GM10847 (cell line): ENCODE measurements around the gene TENM3.

ENCODE experiments used
- POLR2A ChIP-seq: IDR thresholded peaks from 2 replicates; pipeline ENCODE4 v1.6.1; 2011; ENCODE audit not compliant: insufficient read length; ENCODE audit errors: extremely low read depth

TENM3 gene

DNA sequence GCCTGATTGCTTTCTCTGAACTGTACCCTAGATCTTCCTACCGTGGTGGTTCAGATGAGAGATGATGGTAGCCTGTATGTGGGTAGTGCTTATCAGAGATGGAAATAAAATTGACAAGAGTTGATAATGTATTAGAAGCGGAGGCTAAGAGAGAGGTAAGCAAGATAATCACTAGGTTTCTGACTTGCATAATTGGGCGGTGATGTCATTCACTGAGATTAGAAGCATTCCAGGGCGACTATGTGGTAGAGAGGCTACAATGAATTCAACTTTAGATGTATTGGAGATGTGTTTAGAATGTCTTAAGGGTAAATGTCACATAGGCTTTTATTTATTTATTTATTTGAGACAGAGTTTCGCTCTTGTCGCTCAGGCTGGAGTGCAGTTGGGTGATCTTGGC is 415 bp upstream of the TENM3 start:
- no peak for TF ChIP-seq POLR2A

DNA sequence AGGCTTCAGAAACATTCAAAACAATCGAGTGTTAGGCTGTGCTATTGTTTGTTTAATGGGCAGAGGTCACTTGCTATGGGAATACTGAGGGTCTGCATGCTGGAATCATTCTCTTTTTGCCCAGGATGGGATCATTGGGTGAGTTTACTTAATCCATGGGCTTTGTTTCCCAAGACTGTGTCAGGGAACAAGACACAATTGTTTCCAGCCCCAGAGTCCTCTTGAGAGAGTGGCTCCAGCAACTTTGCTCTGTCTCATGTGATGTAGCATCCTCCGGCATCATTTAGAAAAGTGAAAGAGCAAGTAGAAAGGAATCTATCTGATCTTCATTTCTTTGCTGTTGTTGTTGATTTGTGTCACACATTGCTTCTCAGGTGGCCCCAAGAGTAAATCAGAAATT is 1.8 kb downstream of the TENM3 start:
- no peak for TF ChIP-seq POLR2A

DNA sequence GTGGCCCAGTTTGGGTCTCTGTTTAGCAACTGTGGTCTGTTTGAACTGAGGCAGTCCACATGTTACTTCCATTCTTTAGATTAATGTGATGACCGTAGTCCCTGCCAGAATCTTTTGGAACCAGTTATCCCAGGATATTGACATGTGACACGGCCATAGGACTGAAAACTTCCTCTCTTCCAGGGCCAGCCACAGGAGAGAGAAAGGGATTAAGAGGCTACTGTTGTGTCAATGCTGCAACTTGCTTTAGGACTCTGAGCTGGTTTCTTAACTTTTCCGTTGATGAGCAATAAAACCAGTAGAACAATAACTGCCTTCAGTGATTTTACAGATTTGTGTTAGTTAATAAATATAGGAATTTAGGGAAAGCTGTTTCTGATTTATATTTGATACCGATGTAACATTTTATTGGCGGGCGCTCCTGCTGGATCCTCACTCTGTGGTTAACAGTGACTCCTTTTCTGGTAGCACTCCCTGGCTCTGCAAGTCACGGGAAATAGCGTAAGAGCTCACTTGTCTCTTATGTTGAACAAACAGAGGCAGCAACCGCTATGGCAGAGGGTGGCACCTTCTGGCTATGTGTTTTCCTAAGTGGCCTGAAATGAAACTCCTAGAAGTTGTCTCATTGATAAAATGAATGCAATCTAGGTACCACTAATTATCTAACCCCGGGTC is 2.5 kb downstream of the TENM3 start:
- TF ChIP-seq POLR2A, result no peak

DNA sequence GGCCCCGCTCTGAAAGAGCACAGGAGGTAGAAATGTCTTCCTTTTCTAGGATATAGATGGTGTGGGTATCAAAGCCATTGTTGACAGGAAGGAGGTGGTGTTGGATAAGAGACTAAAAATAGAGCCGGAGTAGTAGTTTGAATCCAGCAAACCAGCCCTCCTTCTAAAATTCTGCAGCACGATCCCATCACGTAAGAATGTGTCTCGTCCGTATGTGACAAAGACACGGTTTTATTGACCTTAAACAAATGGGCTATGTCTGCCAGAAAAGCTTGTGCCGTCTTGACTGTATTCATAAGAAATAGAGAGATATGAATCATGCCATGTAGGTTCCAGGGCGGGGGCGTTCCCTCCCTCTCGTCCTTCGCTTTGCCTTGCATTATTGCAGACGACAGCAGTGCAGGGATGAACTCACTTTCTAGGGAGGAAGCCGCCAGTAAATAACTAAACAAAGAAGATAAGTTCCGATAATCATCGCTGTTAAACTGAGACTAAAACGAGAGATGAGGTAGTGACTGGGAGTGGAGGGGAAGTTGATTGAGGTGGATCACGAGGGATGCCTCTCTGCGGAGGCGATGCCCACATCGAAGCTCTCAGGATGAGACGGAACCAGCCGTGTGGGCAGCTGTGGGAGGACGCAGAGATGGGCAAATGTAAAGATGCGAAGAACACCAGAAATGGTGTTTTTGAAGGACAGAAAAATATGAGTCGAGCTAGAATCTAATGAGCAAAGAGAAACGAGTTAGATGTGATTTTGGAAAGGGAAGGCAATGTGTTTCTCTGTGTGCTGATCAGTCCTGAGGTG is 3.4 kb downstream of the TENM3 start:
- no peak for TF ChIP-seq POLR2A

DNA sequence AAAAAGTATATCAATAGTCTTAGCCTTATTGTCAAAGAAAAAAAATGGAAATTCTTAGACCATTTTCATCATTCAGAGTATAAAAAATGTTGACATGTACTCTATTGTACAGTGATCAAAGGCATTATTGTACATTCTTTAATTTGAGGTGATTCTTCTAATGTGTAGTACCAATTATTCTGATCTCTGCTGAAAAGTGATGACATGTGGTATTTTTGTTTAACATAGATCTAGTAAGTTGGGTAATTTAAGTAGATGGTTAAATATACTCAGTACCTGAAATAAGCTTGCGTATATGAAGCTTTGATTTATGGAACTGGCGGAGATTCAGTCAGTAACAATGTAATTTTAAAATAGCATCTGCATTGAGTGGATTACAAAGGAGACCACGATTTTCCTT is 5.1 kb downstream of the TENM3 start:
- TF ChIP-seq POLR2A, result no peak

DNA sequence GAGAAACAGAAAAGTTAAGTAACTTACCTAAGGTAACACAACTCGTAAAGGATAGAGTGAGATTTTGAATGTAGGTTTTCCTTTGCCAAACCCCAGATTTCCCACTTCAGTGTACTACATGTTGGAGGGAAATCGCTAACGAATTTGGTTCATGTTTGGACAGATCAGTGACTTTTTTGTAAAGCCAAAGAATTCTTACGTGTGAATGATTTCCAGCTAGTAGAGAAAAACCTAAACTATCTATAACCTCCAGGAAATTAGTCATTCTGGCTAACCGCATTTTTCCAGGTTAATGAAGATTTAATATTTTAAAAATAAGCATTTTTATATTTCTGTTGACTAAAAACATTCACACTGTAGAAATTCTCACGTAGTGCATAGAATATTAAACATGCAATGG is 7.2 kb downstream of the TENM3 start:
- no peak for TF ChIP-seq POLR2A

DNA sequence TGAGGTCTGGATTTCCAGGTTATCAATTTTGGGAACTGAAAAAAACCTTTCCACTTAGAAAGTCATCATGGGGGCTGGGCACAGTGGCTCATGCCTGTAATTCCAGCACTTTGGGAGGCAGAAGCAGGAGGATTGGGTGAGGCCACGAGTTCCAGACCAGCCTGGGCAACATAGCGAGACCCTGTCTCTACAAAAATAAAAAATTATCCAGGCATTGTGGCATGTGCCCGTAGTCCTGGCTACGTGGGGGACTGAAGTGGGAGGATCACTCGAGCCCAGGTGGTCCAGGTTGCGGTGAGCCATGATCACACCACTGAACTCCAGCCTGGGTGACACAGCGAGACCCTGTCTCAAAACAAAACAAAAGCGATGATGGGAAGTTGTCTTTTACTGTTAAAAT is 7.9 kb downstream of the TENM3 start:
- TF ChIP-seq POLR2A, result no peak

DNA sequence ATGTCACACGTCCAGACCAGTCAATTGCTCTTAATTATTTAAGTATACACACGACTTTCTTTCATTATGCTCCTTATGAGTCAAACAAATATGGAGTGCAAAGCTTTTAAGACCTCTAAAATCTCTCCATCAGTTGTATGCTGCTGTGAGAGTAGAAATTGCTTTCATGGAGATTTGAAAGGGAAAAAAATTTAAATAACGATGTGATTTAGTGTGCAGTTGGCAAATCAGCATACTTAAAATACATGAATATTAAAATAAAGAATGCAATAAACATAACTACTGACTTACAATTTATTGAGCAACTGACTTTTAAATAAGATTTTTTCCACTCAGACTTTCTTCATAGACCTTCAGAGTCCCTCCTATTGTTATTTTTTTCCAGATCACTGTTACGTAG is 9.0 kb downstream of the TENM3 start:
- TF ChIP-seq POLR2A, result no peak

DNA sequence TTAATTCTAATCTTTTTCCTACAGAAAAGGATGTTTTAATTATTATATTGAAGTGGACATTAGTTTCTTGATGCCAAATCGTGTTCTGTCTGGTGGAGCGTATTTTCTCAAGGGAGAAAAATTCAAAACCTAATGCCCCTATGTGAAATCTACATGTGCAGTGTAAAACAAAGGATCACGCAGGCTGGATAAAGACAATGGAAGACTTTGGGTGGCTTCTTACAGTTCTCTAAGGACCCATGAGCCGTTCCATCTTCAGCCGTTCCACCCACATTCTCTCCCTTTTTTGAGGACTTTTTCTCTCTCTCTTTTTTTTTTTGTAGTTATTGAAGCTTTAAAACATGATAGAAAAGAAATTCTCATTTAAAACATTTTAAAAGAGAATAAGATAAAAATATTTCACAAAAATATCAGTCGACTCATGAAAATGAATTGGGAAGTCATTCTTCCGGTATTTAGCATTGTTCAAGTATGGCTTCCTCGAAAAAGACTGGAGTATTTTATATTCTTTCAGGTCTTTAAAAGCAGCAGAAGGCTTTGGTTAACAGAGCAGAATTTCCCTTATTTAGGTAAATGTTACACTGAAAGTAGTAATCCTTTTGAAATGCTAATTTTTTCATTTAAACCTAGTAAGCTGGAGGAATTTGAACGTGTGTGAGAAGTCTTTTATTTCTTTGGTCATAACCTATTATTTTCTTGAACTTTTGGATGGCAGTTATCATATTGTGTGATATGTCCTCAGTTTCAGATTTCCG is 11.0 kb downstream of the TENM3 start:
- no peak for TF ChIP-seq POLR2A

DNA sequence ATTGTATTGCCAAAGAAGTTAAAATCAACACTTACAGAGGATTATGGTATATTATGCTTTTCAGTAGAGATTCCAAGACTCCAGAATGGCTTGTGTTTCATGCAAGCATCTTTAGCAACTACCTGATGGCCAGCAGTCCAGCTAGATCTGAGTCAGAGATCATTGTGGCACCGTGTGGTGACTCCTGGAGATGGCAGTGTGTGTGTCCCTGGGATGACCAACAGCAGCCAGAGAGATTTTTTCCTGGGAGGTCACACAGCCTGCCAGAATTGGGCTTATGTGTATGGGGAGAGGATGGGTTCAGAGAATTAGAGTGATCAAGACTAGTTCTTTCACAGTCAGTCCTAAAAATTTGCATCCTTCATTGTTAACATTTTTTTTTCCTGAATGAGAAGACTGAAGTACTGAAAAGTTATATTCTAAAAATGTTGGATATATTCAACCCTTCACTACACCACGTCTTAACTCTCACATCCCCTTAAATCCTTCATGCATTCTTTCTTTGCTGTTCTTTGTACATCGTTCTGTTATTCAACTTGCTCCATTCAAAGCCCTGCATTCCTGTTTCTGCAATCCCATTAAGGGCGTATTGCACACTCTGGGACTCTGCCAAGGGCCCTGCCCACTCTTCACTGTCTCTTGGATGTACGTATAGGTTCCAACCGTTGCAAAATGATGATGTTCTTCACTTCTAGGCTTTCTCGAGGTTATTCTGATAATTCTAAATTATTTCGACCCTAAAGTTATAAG is 12.4 kb downstream of the TENM3 start:
- TF ChIP-seq POLR2A, result no peak

DNA sequence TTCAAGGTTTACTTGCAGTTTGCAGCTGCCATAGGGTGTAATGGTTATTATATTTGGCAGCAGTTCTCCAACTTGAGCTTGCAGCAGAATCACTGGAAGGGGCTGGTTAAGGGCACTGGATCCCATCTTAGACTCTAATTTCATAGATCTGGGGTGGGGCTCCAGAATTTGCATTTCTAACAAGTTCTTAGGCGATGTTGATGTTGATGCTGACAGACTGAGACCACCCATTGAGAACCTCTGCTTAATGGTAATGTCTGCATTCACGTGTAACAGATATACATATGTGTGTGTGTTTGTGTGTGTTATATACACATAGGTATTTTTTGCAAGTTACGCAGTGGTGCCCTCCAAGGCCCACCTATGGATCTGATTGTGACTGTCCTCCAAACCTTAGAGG is 13.8 kb downstream of the TENM3 start:
- no peak for TF ChIP-seq POLR2A

DNA sequence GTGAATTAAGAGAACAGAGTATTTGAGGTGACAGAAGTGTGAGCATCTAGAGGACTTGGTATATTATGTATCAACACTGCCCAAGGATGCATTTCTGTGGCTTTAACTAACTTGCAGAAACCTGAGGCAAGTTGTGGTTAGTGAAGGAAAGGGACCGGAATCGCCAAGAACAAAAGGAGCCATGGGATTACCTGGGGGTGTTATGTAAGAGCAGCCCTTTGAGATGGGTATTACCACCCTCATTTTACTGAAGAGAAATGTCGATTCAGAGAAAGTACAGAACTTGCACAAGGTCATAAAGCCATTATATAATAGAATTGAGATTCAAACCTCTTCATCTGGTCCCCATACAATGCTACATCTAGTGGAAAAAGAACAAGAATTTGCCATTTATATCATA is 14.3 kb downstream of the TENM3 start:
- no peak for TF ChIP-seq POLR2A

DNA sequence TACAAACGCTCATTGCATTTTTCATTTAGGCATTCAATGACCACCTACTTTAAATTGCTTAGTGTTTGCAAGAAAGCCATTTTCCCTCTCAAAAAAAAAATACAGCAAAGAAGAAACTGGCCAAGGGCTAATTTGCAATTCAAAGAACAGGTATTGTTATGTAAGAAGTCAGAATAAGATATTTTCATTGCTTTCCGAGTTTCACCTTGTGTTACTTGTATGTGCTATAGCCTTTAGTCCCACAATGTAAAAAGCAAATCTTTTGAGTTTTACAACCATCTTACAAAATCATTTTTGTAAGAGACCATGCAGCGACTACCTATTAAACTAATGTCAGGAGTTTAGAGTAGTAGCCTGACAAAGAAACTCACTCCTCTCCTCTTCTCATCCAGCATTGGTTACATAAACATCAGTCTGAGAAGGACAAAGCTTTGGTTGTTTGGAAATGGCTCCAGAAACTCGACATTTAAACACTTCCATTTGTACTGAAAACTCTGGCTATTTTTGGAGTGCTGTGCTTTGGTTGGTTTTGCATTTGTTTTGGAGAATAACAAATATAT is 15.3 kb downstream of the TENM3 start:
- TF ChIP-seq POLR2A, result no peak

DNA sequence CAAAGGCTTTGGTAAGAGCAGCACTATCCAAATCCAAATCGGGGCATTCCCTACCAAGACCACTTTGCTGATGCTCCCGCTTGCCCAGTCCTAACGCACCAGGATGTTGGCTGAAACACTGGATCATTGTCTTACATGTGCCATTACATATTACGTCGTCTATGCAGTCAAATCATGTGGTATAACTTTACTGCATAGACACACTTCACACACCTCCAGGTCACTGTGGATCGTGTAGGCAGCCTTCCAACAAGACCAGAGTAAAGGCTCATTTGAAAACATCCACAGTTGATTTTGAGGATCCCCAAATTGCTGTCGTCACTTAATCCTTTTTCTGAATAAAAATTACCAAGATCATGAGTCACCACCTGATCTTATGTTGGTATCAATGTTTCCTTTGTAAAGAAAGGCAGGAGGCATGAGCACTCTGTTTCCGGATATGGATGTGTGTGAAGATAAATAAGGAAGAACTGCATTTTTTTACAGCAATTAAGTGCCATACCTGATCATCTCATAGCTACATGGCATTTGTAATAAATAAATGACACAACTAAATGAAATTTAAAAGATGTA is 18.5 kb downstream of the TENM3 start:
- TF ChIP-seq POLR2A, result no peak

DNA sequence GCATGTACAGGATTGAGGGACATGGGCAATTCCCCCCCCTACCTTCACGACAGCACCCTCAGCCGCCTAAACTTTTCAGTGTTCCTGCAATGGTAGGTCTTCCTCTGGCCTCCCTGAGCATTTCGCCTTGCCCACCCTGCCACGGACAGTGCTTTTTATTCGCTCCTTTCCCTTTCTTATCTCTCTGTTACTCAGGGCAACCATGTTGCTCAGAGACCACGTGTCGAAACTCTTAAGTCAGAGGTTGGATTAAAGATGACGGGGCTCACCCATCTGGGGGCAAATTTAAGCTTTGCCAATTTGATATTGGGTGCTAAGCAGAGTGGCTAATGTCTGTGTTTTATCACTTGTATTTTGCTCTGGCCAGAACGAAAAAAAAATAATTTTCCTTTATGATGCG is 20.4 kb downstream of the TENM3 start:
- no peak for TF ChIP-seq POLR2A

DNA sequence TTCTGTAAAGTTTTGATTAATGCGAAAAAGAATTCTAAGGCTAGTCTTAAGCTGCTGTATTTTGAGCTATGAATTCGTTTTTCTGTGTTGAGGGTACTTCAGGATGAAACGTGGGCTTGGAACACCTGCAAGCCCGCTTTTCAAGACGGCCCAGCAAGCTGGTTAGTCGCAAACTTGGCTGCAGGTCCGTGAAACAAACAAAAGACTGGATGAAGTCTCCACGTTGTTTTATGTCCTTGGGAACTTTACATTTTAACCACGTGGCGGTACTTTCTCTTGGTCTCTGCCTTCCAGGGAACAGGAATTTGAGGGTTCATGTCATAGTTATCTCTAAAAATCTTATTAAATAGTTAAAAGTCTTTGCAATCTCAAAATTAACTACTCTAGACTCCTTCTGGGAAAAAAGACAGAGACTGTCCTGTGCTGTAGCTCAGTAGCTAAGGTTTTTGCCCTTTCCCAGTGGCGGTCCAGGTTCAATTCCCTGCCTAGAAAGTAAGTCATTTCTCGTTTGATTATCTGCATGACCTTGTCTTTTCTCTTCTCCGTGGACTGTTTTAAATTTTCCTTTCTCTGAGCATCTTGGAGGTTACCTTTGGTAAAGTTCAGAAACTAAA is 21.0 kb downstream of the TENM3 start:
- TF ChIP-seq POLR2A, result no peak
